HepG2 (cell line): ENCODE data around the gene CLIP2. TPM values are rescaled to one million over a fixed set of nuclear protein-coding genes. Genes with fewer than 3 reads are reported as not detected.

Experiments
- GATAD2A ChIP-seq: IDR thresholded peaks from 2 replicates; pipeline ENCODE4 v1.6.1; 2016
- MAZ ChIP-seq, 2 experiments: sonication (generic) in 1 of 2; formaldehyde crosslinking in 1 of 2; IDR thresholded peaks; 2 replicates each; pipeline versions ENCODE4 v1.5.0 to v1.6.1; 2012 to 2020; ENCODE audit warnings: low read depth in 2 of 2, mild to moderate bottlenecking in 2 of 2, borderline replicate concordance in 1 of 2, improper control_type of control experiment in 1 of 2, low read length in 1 of 2, missing genetic modification reagents in 1 of 2, moderate library complexity in 1 of 2
- ZFP41 ChIP-seq: sonication (generic); formaldehyde crosslinking; IDR thresholded peaks from 2 replicates; pipeline ENCODE4 v1.4.0; 2020; ENCODE audit warnings: mild to moderate bottlenecking, missing genetic modification reagents, borderline replicate concordance
- ZNF251 ChIP-seq: sonication (generic); formaldehyde crosslinking; IDR thresholded peaks from 2 replicates; pipeline ENCODE4 v1.9.0; 2021; ENCODE audit warnings: mild to moderate bottlenecking, missing genetic modification reagents
- ZNF7 ChIP-seq: IDR thresholded peaks from 2 replicates; pipeline ENCODE4 v1.6.1; 2016; ENCODE audit warnings: missing biosample characterization, missing genetic modification reagents
- polyA plus RNA-seq, 8 experiments: library from polyadenylated mRNA; depleted of rRNA in 3 of 8; stranded (reverse) in 7 of 8; unstranded in 1 of 8; fragments of >200 nt; fragmentation: Illumina TruSeq in 4 of 8; extraction: Trizol in 4 of 8; gene quantifications; 2 replicates each; pipeline versions ENCODE4 v1.2.1 to v1.2.3, GENCODE V29; 2011 to 2016; ENCODE audit warnings: low read depth in 4 of 8, missing spikeins in 1 of 8, mixed read lengths in 1 of 8; ENCODE audit not compliant: insufficient read depth in 1 of 8
- total RNA-seq, 5 experiments: library from RNA; depleted of rRNA; stranded (reverse); fragments of >200 nt; fragmentation: Illumina TruSeq; extraction: Trizol; gene quantifications; 2 replicates each; pipeline ENCODE4 v1.2.3, GENCODE V29; 2016; ENCODE audit warnings: low read depth in 1 of 5
- TF ChIP-seq, protein P1 (sequence below): sonication (generic); formaldehyde crosslinking; IDR thresholded peaks from 2 replicates; pipeline ENCODE4 v1.5.0; 2020; ENCODE audit warnings: mild to moderate bottlenecking, missing genetic modification reagents, borderline replicate concordance

CLIP2 gene
- total and polyA plus RNA-seq, 2 of the 13 experiments (the other 11 are each of a cell fraction or from before 2014, with no cell fraction given): 6.5 to 17.4 TPM

DNA sequence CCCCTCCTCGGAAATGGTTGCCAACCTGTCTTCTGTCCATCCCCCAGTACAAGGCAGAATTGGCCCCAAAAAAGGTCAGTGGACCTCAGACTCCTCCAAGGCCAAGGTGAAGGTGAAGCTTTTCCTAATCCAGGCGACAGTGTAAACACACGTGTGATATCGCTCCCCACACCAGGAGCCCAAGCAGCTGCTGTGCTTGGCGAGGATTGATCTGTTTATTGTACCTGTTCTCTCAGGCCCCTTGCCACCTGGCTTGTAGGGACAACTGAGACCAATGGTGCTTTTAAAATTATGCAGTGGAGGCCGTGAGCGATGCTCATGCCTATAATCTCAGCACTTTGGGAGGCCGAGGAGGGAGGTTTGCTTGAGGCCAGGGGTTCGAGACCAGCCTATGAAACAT lies 98.4 kb downstream of the CLIP2 start (continued):
- TF ChIP-seq, protein P1, sequence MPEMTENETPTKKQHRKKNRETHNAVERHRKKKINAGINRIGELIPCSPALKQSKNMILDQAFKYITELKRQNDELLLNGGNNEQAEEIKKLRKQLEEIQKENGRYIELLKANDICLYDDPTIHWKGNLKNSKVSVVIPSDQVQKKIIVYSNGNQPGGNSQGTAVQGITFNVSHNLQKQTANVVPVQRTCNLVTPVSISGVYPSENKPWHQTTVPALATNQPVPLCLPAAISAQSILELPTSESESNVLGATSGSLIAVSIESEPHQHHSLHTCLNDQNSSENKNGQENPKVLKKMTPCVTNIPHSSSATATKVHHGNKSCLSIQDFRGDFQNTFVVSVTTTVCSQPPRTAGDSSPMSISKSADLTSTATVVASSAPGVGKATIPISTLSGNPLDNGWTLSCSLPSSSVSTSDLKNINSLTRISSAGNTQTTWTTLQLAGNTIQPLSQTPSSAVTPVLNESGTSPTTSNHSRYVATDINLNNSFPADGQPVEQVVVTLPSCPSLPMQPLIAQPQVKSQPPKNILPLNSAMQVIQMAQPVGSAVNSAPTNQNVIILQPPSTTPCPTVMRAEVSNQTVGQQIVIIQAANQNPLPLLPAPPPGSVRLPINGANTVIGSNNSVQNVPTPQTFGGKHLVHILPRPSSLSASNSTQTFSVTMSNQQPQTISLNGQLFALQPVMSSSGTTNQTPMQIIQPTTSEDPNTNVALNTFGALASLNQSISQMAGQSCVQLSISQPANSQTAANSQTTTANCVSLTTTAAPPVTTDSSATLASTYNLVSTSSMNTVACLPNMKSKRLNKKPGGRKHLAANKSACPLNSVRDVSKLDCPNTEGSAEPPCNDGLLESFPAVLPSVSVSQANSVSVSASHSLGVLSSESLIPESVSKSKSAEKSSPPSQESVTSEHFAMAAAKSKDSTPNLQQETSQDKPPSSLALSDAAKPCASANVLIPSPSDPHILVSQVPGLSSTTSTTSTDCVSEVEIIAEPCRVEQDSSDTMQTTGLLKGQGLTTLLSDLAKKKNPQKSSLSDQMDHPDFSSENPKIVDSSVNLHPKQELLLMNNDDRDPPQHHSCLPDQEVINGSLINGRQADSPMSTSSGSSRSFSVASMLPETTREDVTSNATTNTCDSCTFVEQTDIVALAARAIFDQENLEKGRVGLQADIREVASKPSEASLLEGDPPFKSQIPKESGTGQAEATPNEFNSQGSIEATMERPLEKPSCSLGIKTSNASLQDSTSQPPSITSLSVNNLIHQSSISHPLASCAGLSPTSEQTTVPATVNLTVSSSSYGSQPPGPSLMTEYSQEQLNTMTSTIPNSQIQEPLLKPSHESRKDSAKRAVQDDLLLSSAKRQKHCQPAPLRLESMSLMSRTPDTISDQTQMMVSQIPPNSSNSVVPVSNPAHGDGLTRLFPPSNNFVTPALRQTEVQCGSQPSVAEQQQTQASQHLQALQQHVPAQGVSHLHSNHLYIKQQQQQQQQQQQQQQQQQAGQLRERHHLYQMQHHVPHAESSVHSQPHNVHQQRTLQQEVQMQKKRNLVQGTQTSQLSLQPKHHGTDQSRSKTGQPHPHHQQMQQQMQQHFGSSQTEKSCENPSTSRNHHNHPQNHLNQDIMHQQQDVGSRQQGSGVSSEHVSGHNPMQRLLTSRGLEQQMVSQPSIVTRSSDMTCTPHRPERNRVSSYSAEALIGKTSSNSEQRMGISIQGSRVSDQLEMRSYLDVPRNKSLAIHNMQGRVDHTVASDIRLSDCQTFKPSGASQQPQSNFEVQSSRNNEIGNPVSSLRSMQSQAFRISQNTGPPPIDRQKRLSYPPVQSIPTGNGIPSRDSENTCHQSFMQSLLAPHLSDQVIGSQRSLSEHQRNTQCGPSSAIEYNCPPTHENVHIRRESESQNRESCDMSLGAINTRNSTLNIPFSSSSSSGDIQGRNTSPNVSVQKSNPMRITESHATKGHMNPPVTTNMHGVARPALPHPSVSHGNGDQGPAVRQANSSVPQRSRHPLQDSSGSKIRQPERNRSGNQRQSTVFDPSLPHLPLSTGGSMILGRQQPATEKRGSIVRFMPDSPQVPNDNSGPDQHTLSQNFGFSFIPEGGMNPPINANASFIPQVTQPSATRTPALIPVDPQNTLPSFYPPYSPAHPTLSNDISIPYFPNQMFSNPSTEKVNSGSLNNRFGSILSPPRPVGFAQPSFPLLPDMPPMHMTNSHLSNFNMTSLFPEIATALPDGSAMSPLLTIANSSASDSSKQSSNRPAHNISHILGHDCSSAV (CRISPR knock-in tag): no peak
- TF ChIP-seq GATAD2A (no peak), ZFP41 (no peak), ZNF251 (CRISPR knock-in tag) (no peak), ZNF7 (no peak), MAZ (IDR thresholded peaks at IDR 0.05; ENCODE audit: borderline replicate concordance, low read depth, low read length) (no peak), MAZ (CRISPR knock-in tag; IDR thresholded peaks at IDR 0.05; ENCODE audit: low read depth) (no peak)
